GM12878 (cell line): Measurements from ENCODE around the gene TOE1. TPM values are rescaled to one million over a fixed set of nuclear protein-coding genes. Genes with fewer than 3 reads are reported as not detected.
A peak's percentile ranks its signal among the peaks of the same experiment; 100 is the strongest.

Experiments
- ATAC-seq: fragments of 200-7000 bp; cut with Tn5 transposase; 3 replicates; pipeline ENCODE4 v1.9.1; 2020; ENCODE audit warnings: mild to moderate bottlenecking, moderate library complexity
- BruUV-seq: library from RNA; stranded (reverse); fragments of 400-500 nt; replicated peaks from 2 replicates; lab custom pipeline; 2021; lab: Mats Ljungman, UMichigan
- CTCF ChIA-PET: fragments of 300-600 bp; sonication (Branson Sonifier 250); formaldehyde crosslinking; extraction: SDS; loops from one replicate; lab custom pipeline; 2021; ENCODE audit warnings: inconsistent platforms; lab: Yijun Ruan, JAX
- POLR2A ChIA-PET: fragments of 350-600 bp; formaldehyde crosslinking; extraction: SDS; loops from one replicate; lab custom pipeline; 2021; ENCODE audit warnings: inconsistent platforms; lab: Charles Lee
- RAD21 ChIA-PET: fragments of 300-600 bp; sonication (Branson Sonifier 250); formaldehyde crosslinking; loops from one replicate; lab custom pipeline; 2023; ENCODE audit warnings: antibody characterized with exemption; ENCODE audit not compliant: unreplicated experiment; lab: Charles Lee
- SMC1A ChIA-PET: fragments of 300-600 bp; sonication (Branson Sonifier 250); formaldehyde crosslinking; loops from one replicate; lab custom pipeline; 2023; ENCODE audit not compliant: unreplicated experiment, uncharacterized antibody; lab: Charles Lee
- DNase-seq: peaks from one replicate; pipeline ENCODE4 v3.0.0-alpha.2; 2011; ENCODE audit warnings: low read depth, low spot score
- FAIRE-seq: peaks from 3 replicates; lab custom pipeline; 2011; peaks lifted over from hg19 to GRCh38; lab: Jason Lieb, UNC
- H2AFZ ChIP-seq: 2 replicates; pipeline ENCODE4 v1.6.0; 2011; ENCODE audit warnings: low read depth, low read length, control low read depth; ENCODE audit not compliant: control insufficient read depth
- H3K27ac ChIP-seq: 2 replicates; pipeline ENCODE4 v1.5.1; 2011; ENCODE audit warnings: control low read depth; ENCODE audit not compliant: control insufficient read depth, insufficient read depth
- H3K27me3 ChIP-seq, 2 experiments: replicated peaks in 1 of 2; 2 replicates each; pipeline versions ENCODE4 v1.6.0 to v1.6.1; 2011; ENCODE audit warnings: low read length in 1 of 2; ENCODE audit not compliant: control insufficient read depth in 2 of 2, insufficient read depth in 2 of 2
- H3K36me3 ChIP-seq, 2 experiments: 2 replicates each; pipeline ENCODE4 v1.5.1; 2011; ENCODE audit warnings: low read length in 1 of 2; ENCODE audit not compliant: control insufficient read depth in 2 of 2, insufficient read depth in 2 of 2
- H3K4me1 ChIP-seq: 2 replicates; pipeline ENCODE4 v1.6.1; 2011; ENCODE audit warnings: mild to moderate bottlenecking, low read length, moderate library complexity, mixed read lengths; ENCODE audit not compliant: control insufficient read depth, insufficient read depth
- H3K4me2 ChIP-seq: 2 replicates; pipeline ENCODE4 v1.6.0; 2011; ENCODE audit warnings: control low read depth; ENCODE audit not compliant: control insufficient read depth, insufficient read depth
- H3K4me3 ChIP-seq: fragments of 200-600 bp; sonication (generic); 2 replicates; pipeline ENCODE4 v1.5.1; 2016
- H3K79me2 ChIP-seq: 2 replicates; pipeline ENCODE4 v1.6.0; 2011; ENCODE audit warnings: low read length; ENCODE audit not compliant: control insufficient read depth, insufficient read depth
- H3K9ac ChIP-seq: 2 replicates; pipeline ENCODE4 v1.8.0; 2011; ENCODE audit warnings: low read length, control low read depth, mixed read lengths; ENCODE audit not compliant: control insufficient read depth, insufficient read depth
- H3K9me3 ChIP-seq: replicated peaks from 3 replicates; pipeline ENCODE4 v1.5.1; 2011; ENCODE audit warnings: mild to moderate bottlenecking, low read length; ENCODE audit not compliant: control insufficient read depth, insufficient read depth
- H4K20me1 ChIP-seq: 2 replicates; pipeline ENCODE4 v1.6.0; 2011; ENCODE audit not compliant: control insufficient read depth, insufficient read depth
- CBX3 ChIP-seq: fragments of 200-600 bp; sonication (generic); IDR thresholded peaks from 2 replicates; pipeline ENCODE4 v1.6.1; 2016; ENCODE audit warnings: low read depth, borderline replicate concordance
- POLR2A ChIP-seq: IDR thresholded peaks from 2 replicates; pipeline ENCODE4 v1.6.1; 2011; ENCODE audit warnings: low read depth, mild to moderate bottlenecking, low read length
- POLR2AphosphoS5 ChIP-seq: IDR thresholded peaks from 2 replicates; pipeline ENCODE4 v1.6.1; 2011; ENCODE audit warnings: mild to moderate bottlenecking, low read length, inconsistent platforms
- SIX5 ChIP-seq: IDR thresholded peaks from 2 replicates; pipeline ENCODE4 v1.6.1; 2011; ENCODE audit warnings: mild to moderate bottlenecking, low read depth, low read length, moderate library complexity; ENCODE audit not compliant: severe bottlenecking
- WGBS: methylation state at CpG from one replicate; pipeline ENCODE4 v1.1.6; 2016; ENCODE audit warnings: low lambda C conversion rate; ENCODE audit not compliant: insufficient replicate concordance, insufficient coverage; ENCODE audit errors: missing lambda C conversion rate; 5-methylcytosine and 5-hydroxymethylcytosine counted together
- in situ Hi-C: fragments of 300-500 bp; cut with MboI; formaldehyde crosslinking; loops from 9 replicates; pipeline ENCODE4 v1.14.3; 2018; ENCODE audit warnings: mixed read lengths
- intact Hi-C: fragments of 100-400 bp; cut with micrococcal nuclease; formaldehyde crosslinking; loops from one replicate; pipeline ENCODE4 v1.14.2; 2022; ENCODE audit not compliant: unreplicated experiment
- polyA plus RNA-seq, 11 experiments: library from polyadenylated mRNA; depleted of rRNA in 4 of 11; unstranded in 6 of 11; stranded (reverse) in 5 of 11; fragments of >200 nt; fragmentation: Nextera tagmentation in 4 of 11; fragmentation: Illumina TruSeq in 1 of 11; extraction: Ambion mirVana in 4 of 11; extraction: Trizol in 1 of 11; gene quantifications; 1 replicate in 1 of 11; 2 replicates in 10 of 11; pipeline versions ENCODE4 v1.2.1 to v1.2.3, GENCODE V29; 2011 to 2016; ENCODE audit warnings: inconsistent platforms in 2 of 11, missing spikeins in 2 of 11, low read depth in 1 of 11
- total RNA-seq, 4 experiments: library from RNA; depleted of rRNA in 3 of 4; stranded (reverse); fragments of >200 nt in 3 of 4; fragmentation: Illumina TruSeq in 1 of 4; extraction: Trizol in 1 of 4; gene quantifications; 2 replicates each; pipeline versions ENCODE4 v1.2.1 to v1.2.3, GENCODE V29; 2013 to 2021
- TF ChIP-seq, protein P1 (sequence below): fragments of 450-650 bp; IDR thresholded peaks from 2 replicates; pipeline ENCODE4 v1.6.1; 2017; ENCODE audit warnings: mild to moderate bottlenecking, moderate library complexity

The TOE1 gene
- total and polyA plus RNA-seq, 10 of the 15 experiments (the other 5 are each of a cell fraction or from before 2014, with no cell fraction given): 22.7 to 38.0 (median 33.3) TPM

DNA sequence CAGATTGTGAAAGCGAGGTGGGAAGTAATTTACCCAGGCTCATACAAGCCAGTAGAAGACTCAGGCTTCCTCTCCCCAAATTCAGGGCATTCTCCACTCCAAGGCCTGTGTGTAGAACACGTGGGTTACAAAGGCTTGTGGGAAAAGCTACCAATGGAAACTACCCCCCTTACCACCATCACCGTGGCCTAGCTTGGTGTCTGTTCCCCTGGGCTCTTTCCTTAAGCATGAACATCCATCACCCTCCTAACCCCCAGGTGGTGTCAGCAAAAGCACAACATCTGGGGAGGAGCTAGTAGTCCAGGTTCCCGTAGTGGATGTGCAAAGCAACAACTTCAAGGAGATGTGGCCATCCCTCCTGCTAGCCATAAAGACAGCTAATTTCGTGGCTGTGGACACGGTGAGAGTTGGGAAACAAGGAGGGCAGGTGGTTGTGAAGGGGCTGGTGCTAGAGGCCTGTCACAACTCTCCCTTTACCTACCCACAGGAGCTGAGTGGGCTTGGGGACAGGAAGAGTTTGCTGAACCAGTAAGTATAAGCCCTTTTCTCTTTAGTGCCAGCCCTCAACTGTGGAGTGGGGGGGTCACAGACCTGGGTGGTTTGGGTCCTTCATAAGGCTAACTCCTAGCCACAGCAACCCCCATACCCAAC lies 971 bp downstream of the TOE1 start (continued):
- TF ChIP-seq, protein P1, sequence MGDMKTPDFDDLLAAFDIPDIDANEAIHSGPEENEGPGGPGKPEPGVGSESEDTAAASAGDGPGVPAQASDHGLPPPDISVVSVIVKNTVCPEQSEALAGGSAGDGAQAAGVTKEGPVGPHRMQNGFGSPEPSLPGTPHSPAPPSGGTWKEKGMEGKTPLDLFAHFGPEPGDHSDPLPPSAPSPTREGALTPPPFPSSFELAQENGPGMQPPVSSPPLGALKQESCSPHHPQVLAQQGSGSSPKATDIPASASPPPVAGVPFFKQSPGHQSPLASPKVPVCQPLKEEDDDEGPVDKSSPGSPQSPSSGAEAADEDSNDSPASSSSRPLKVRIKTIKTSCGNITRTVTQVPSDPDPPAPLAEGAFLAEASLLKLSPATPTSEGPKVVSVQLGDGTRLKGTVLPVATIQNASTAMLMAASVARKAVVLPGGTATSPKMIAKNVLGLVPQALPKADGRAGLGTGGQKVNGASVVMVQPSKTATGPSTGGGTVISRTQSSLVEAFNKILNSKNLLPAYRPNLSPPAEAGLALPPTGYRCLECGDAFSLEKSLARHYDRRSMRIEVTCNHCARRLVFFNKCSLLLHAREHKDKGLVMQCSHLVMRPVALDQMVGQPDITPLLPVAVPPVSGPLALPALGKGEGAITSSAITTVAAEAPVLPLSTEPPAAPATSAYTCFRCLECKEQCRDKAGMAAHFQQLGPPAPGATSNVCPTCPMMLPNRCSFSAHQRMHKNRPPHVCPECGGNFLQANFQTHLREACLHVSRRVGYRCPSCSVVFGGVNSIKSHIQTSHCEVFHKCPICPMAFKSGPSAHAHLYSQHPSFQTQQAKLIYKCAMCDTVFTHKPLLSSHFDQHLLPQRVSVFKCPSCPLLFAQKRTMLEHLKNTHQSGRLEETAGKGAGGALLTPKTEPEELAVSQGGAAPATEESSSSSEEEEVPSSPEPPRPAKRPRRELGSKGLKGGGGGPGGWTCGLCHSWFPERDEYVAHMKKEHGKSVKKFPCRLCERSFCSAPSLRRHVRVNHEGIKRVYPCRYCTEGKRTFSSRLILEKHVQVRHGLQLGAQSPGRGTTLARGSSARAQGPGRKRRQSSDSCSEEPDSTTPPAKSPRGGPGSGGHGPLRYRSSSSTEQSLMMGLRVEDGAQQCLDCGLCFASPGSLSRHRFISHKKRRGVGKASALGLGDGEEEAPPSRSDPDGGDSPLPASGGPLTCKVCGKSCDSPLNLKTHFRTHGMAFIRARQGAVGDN: no peak
- TF ChIP-seq SIX5: no peak

DNA sequence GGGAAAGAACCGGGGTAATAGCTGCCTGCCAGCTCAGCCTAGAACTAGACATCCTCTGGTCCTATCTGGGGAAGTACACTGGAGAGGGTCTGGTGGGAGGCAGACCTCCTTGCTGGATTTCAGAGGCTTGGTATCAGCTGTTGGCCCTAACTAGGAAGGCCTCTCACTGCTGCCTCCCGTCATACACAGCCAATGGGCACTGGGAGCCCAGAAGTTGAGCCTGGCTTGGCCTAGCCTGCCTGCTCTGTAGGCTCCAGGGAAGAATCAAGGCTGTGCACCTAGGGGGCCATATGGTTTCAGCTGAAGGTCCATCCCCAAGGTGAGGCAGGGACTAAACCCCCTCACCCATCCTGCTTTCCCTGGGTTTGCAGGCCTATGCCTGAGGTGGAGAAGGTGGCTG lies 4.5 kb downstream of the TOE1 start:
- BruUV-seq: no TSS peak
- ChIA-PET RAD21 (no interaction called here), POLR2A (interaction anchor here (0.9 kb wide), 1 partner anchor 24 kb away, joined by 3 read pairs; no protein-coding TSS in a partner anchor), CTCF (interaction anchor here (0.6 to 6.6 kb wide), 2 partner anchors 21 to 149 kb away, joined by 3 to 94 read pairs; partner anchors contain the start of gene TESK2), SMC1A (interaction anchor here (0.7 to 7.9 kb wide), 7 partner anchors 10 to 330 kb away, joined by 3 to 49 read pairs (median 3); partner anchors contain the start of genes CCDC163, HPDL and MMACHC)
- Histone ChIP-seq H4K20me1 (no peaks in the 10 kb centered on the region), H3K27me3 (no peaks in the 10 kb centered on the region), H2AFZ (no peak overlapping the region), H3K27ac (no peak overlapping the region), H3K9ac (no peak overlapping the region), H3K4me3 (no peak overlapping the region), H3K4me1 (peaks cover 11% of the 10 kb centered on the region), H3K79me2 (peaks cover 29% of the 10 kb centered on the region), H3K36me3 (peaks cover 19 to 27% of the 10 kb centered on the region in 2 experiments), H3K9me3 (no peaks in the 10 kb centered on the region), H3K4me2 (no peak overlapping the region)
- ATAC-seq (no peak), DNase-seq (no peak), FAIRE-seq (no peak)
- in situ Hi-C loops (no loop called here), intact Hi-C loops (loop anchor here (5.0 kb wide), 1 partner anchor 332 kb away; the partner anchor contains the start of genes HECTD3 and UROD)
- WGBS: 97% methylated on average over 2 of the region's 2 CpGs
- peak; percentile 52 for TF ChIP-seq POLR2A
- no peak for TF ChIP-seq CBX3
- TF ChIP-seq POLR2AphosphoS5: peak; percentile 68; the same call in 1 of the 2 replicates
